HG03571 (cell line): ENCODE data around the gene MROH2A.
"Not testable (repeated sequence)": the region's sequence is repeated elsewhere in the genome, so short reads cannot be mapped to it uniquely, and the experiment has no call there.

ENCODE experiments used
- ATAC-seq: cut with Tn5 transposase; IDR thresholded peaks from one replicate; pipeline ENCODE4 v1.9.1; 2021; ENCODE audit not compliant: unreplicated experiment

MROH2A gene

GRCh38 chr2:233778030-233778429 is at the start of gene MROH2A:
Gene MROH2A, plus strand, starts transcription at chr2:233778330. Its CDS starts 1,029 bp downstream, at chr2:233779359.
- no peak for ATAC-seq

DNA sequence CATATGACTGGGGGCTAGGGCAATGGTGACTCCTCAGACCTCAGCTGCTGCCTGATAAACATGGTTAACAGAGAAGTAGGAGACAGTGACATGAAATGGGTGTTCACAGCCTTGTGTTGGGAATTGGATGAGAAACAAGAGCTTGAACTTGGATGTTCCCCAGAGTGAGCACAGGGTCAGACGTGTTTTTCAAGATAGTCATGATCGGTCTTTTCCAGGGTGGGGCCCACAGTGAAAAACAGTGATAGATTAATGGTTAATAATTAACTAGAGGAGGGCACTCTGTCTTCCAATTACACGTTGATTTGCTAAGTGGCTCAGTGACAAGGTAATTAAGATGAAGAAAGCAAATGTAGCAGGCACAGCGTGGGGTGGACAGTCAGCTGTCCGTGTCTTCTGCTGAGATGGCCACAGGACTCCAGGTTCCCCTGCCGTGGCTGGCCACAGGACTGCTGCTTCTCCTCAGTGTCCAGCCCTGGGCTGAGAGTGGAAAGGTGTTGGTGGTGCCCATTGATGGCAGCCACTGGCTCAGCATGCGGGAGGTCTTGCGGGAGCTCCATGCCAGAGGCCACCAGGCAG is 49.3 kb upstream of the MROH2A start, which contains the start of gene UGT1A3:
Gene UGT1A3 (plus strand): TSS at position 320 of the 579 bp plus-strand sequence. CDS start 85 bp downstream, at position 405.
- no peak for ATAC-seq

DNA sequence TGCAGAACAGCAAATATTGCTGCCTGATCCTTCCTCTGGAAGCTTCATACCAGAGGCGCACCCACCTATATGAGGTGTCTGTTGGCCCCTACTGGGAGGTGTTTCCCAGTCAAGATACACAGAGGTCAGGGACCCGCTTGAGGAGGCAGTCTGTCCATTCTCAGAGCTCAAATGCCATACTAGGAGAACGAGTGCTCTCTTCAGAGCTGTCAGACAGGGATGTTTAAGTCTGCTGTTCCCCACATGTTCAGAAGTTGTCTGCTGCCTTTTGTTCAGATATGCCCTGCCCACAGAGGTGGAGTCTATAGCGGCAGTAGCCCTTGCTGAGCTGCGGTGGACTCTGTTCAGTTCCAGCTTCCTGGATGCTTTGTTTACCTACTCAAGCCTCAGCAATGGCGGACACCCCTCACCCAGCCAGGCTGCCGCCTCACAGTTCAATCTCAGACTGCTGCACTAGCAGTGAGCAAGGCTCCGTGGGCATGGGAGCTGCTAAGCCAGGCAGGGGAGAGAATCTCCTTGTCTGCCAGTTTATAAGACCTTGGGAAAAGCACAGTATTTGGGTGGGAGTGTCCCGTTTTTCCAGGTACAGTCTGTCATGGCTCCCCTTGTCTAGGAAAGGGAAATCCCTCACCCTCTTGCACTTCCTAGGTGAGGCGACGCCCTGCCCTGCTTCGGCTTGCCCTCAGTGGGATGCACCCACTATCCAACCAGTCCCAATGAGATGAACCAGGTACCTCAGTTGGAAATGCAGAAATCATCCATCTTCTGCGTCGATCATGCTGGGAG is 41.1 kb upstream of the MROH2A start:
- not testable (repeated sequence) for ATAC-seq

DNA sequence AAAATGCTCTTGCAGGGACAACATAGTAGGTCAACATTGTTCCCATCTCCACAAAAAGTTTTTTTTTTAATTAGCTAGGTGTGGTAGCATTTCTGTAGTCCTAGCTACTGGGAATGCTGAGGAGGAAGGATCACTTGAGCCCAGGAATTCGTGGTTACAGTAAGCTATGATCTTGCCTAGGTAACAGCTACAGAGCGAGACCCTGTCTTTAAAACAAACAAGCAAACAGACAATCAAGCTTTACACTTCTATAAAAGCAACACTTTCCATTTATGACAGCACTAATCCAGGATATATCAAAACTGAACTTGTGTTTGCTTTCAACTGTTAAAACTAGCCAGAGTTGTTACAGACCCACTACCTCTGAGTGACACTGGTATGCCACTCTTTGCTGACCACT is 37.3 kb upstream of the MROH2A start:
- no peak for ATAC-seq

DNA sequence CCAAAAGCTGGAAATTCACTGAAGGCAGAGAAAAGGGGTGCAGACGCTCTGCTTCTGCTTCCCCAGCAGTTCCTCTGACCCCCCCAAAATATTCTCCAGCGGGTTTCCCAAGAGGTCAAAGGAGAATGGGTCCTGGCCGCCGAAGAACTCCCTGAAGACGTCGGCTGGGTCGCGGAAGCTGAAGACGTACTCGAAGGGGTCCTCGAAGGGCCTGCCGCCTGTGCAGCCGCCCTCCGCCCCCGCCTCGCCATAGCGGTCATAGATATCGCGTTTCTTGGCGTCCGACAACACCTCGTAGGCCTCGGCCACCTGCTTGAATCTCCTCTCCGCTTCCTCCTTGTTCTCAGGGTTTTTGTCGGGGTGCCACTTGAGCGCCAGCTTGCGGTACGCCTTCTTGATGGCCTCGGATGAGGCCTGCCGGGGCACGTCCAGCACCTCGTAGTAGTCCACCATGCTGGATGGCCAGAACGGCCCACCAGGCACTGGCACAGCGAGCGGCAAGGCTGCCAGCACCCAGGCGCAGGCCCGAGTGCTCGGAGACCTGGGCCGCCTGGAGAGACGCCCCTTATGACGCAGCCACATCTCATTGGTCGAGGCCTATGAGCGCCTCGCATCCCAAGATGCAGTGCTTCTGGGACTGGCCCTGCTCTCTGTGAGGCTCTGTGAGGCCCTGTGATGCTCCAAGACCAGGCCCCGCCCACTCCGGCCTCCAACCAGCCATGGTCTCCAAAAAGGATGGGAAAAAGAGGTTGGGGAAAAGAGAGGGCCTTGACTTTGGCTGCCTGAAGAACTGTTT is 34.5 kb upstream of the MROH2A start:
- no peak for ATAC-seq

DNA sequence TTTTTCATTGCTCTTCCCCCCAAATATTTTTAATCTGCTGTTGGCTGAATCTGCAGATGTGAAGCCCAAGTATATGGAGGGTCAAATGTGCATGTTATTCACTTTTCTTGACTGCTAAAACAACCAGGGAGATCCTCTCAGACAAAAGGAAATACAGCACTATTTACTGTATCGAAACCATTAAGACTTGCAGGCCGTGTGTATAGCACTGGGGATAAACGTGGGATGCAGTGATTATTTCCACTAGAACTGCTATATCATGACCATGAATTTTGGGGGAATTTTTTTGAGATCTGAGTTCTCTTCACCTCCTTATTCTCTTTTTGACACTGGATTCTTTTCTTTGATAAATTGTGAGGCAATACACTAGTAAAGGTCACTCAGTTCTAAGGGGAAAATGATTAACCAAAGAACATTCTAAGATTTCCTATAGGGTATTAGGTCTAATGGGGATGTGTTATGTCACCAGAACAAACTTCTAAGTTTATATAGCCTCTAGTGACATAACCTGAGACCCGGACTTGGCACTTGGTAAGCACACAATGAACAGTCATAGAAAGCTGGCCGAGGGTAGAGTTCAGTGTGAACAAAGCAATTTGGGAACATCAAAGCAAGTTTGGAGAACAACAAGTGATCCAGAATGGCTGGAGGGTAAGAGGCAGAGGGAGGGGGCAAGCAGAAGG is 32.9 kb upstream of the MROH2A start:
- no peak for ATAC-seq

- ATAC-seq, result not testable (repeated sequence)
Measured at GRCh38 chr2:233745838-233746237, 32.3 kb upstream of the MROH2A start.

- no peak for ATAC-seq
Measured at GRCh38 chr2:233746475-233747282, 31.5 kb upstream of the MROH2A start.

DNA sequence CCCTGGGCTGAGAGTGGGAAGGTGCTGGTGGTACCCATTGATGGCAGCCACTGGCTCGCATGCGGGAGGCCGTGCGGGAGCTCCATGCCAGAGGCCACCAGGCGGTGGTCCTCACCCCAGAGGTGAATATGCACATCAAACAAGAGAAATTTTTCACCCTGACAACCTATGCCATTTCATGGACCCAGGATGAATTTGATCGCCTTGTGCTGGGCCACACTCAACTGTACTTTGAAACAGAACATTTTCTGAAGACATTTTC is 30.9 kb upstream of the MROH2A start:
- ATAC-seq, result no peak

DNA sequence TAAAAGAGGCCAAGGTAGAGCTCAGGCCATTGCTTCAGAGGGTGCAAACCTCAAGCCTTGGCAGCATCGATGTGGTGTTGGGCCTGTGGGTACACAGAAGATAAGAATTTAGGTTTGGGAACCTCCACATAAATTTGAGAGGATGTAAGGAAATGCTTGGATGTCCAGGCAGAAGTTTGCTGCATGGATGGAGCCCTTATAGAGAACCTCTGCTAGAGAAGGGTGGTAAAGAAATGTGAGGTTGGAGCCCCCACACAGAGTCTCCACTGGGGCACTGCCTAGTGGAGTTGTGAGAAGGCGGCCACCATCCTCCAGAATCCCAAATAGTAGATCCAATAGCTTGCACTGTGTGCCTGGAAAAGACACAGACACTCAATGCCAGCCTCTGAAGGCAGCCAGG is 27.4 kb upstream of the MROH2A start:
- not testable (repeated sequence) for ATAC-seq

DNA sequence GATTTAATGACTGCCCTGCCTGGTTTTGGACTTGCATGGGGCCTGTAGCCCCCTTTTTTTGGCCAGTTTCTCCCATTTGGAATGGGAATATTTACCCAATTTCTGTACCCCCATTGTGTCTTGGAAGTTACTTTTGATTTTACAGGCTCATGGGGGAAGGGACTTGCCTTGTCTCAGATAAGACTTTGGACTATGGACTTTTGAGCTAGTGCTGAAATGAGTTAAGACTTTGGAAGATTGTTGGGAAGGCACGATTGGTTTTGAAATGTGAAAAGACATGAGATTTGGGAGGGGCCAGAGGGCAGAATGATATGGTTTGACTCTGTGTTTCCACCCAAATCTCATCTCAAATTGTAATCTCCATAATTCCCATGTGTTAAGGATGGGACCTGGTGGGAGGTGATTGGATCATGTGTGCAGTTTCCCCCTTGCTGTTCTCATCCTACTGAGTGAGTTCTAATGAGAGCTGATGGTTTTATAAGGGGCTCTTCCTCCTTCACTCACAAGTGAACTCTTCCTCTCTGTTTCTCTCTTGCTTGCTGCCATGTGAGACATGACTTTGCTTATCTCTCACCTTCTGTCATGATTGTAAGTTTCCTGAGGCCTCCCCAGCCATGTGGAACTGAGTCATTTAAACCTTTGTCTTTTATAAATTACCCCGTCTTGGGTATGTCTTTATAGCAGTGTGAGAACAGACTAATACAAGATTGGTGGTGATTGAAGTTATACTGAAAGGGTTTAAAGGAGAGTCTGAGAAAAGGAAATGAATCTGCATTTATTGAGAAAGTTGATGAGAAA is 26.7 kb upstream of the MROH2A start:
- ATAC-seq, result not testable (repeated sequence)

DNA sequence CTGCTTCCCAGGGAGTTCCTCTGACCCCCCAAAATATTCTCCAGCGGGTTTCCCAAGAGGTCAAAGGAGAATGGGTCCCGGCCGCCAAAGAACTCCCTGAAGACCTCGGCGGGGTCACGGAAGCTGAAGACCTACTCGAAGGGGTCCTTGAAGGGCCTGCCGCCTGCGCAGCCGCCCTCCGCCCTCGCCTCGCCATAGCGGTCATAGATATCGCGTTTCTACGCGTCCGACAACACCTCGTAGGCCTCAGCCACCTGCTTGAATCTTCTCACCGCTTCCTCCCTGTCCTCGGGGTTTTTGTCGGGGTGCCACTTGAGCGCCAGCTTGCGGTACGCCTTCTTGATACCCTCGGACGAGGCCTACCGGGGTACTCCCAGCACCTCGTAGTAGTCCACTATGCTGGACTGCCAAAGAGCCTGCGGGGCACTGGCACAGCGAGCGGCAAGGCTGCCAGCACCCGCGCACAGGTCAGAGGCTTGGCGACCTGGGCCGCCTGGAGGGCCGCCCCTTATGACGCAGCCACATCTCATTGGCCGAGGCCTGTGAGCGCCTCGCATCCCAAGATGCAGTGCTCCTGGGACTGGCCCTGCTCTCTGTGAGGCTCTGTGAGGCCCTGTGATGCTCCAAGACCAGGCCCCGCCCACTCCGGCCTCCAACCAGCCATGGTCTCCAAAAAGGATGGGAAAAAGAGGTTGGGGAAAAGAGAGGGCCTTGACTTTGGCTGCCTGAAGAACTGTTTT is 23.1 kb upstream of the MROH2A start:
- no peak for ATAC-seq

- ATAC-seq, result no peak
Measured at GRCh38 chr2:233756429-233757081, 21.6 kb upstream of the MROH2A start.

DNA sequence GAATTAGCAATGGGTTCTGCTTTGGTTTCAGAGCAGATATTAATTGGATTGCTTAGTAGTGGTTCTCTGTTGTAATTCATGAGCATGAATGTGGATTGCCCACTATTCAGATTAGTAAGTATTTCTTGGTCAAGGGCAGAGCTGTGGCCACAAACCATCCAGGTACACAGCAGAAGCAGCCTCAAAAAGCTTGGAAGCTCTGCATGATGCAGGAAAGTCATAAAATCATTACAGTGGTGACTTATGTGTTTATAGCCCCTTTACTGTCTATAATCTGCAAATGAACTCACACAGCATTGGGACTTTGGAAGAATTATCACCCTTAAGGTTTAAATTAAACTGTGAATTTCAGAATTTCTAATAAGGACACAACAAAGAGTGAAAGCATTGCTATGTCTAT is 20.0 kb upstream of the MROH2A start:
- ATAC-seq, result no peak

DNA sequence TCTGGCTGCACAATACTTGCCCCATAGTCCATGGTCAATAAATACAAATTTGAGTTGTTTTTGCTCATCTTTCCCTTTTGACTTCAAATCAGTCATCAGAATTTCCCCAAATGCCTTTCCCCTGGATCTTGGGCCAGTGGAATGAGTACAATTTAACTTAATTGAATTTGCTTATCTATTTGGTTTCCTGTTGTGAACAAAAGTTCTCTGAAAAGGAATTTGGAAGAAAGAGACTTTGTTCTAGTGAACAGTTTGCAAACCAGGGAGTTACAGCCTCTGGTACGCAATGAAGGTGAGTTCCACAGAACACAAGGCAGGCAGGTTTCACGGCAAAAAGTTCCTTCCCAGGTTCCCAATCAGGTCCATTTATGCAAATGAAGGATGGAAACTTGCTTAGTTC is 19.3 kb upstream of the MROH2A start:
- no peak for ATAC-seq

GRCh38 chr2:233760043-233760442 is 18.1 kb upstream of the MROH2A start, which contains the start of gene UGT1A1:
Gene UGT1A1, plus strand, starts transcription at chr2:233760270. Its CDS starts 18 bp downstream, at chr2:233760288.
- ATAC-seq, result no peak

DNA sequence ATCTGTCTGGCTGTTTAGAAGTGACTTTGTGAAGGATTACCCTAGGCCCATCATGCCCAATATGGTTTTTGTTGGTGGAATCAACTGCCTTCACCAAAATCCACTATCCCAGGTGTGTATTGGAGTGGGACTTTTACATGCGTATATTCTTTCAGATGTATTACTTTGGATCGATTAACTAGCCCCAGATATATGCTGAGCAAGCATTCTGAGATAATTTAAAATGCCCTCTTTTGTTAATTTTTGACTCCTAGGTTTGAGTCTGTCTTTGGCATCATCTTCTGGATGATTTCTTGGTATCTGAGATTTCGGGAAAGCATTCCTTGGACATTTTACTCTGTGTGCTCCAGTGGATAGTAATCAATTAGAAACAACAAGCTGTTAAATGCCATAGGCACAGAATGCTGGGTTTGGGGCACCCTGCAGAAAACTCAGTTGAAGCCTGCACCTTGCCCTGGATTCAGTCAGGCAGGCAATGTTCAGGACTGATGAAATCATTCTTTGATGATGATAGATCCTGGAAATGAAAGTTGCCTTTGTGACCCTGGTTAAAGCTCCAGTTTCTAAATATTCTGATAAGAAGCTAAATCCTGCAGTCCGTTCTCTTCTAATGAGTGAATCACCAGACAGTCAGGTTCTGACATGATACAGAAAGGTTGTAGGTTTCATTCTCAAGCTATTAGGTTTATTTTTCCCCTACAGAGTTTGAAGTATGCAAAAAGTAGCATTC is 16.9 kb upstream of the MROH2A start:
- ATAC-seq, result no peak

GRCh38 chr2:233764264-233764663 is 13.9 kb upstream of the MROH2A start:
- ATAC-seq, result no peak
